B cell (primary cell): ENCODE data around the gene ATPAF2. TPM values are rescaled to one million over a fixed set of nuclear protein-coding genes. Genes with fewer than 3 reads are reported as not detected.

Source experiments
- ATAC-seq: fragments of 200-7000 bp; cut with Tn5 transposase; one replicate; pipeline ENCODE4 v1.10.0; 2021; ENCODE audit warnings: low read depth, mild to moderate bottlenecking, moderate number of reproducible peaks, moderate library complexity
- CTCF ChIA-PET: fragments of 350-600 bp; sonication (Branson Sonifier 250); formaldehyde crosslinking; loops from one replicate; lab custom pipeline; 2021; ENCODE audit warnings: antibody characterized with exemption, inconsistent platforms; lab: Charles Lee
- POLR2A ChIA-PET: fragments of 350-600 bp; sonication (Branson Sonifier 250); formaldehyde crosslinking; loops from one replicate; lab custom pipeline; 2021; ENCODE audit warnings: antibody characterized with exemption; lab: Charles Lee
- DNase-seq: peaks from one replicate; pipeline ENCODE4 v3.0.0; 2013
- H2AFZ ChIP-seq: 2 replicates; pipeline ENCODE4 v1.6.1; 2012; ENCODE audit warnings: mild to moderate bottlenecking, low read depth, low read length; ENCODE audit not compliant: insufficient read depth, poor library complexity, severe bottlenecking
- H3K27ac ChIP-seq, 2 donors: 1 replicate in 1 of 2; 2 replicates in 1 of 2; pipeline ENCODE4 v1.5.1; 2012 to 2013; ENCODE audit warnings: low read length in 2 of 2, mild to moderate bottlenecking in 2 of 2, moderate library complexity in 1 of 2
- H3K27me3 ChIP-seq, 4 experiments: fragments of 200-600 bp in 1 of 4; sonication (generic) in 1 of 4; replicated peaks in 1 of 4; 1 replicate in 2 of 4; 2 replicates in 2 of 4; pipeline versions ENCODE4 v1.6.1 to v1.7.0; 2013 to 2016; ENCODE audit warnings: low read length in 3 of 4, mild to moderate bottlenecking in 2 of 4, mixed read lengths in 1 of 4, moderate library complexity in 1 of 4; ENCODE audit not compliant: insufficient read depth in 4 of 4, control insufficient read depth in 3 of 4; ENCODE audit errors: control extremely low read depth in 1 of 4
- H3K36me3 ChIP-seq, 2 experiments: replicated peaks in 1 of 2; 1 replicate in 1 of 2; 2 replicates in 1 of 2; pipeline versions ENCODE4 v1.6.1 to v1.7.1; 2013; ENCODE audit warnings: low read length in 1 of 2; ENCODE audit not compliant: insufficient read depth in 2 of 2, control insufficient read depth in 1 of 2; ENCODE audit errors: control extremely low read depth in 1 of 2, extremely low read depth in 1 of 2
- H3K4me1 ChIP-seq, 2 donors: fragments of 200-600 bp in 1 of 2; sonication (generic) in 1 of 2; 1 replicate in 1 of 2; 2 replicates in 1 of 2; pipeline versions ENCODE4 v1.5.1 to v1.6.1; 2013 to 2017; ENCODE audit warnings: low read length in 2 of 2; ENCODE audit not compliant: control insufficient read depth in 2 of 2, insufficient read depth in 2 of 2
- H3K4me2 ChIP-seq: replicated peaks from 2 replicates; pipeline ENCODE3; 2012; ENCODE audit warnings: mild to moderate bottlenecking, low read depth, low read length; ENCODE audit not compliant: poor library complexity, severe bottlenecking
- H3K4me3 ChIP-seq, 5 experiments: fragments of 200-600 bp in 1 of 5; sonication (generic) in 1 of 5; 1 replicate in 3 of 5; 2 replicates in 2 of 5; pipeline versions ENCODE4 v1.5.1 to v1.7.0; 2011 to 2016; ENCODE audit warnings: low read length in 4 of 5, mild to moderate bottlenecking in 4 of 5, low read depth in 2 of 5, control low read depth in 1 of 5, moderate library complexity in 1 of 5; ENCODE audit not compliant: insufficient read depth in 1 of 5; ENCODE audit errors: control extremely low read depth in 1 of 5, extremely low read depth in 1 of 5
- H3K79me2 ChIP-seq: fragments of 200-600 bp; sonication (generic); one replicate; pipeline ENCODE4 v1.6.0; 2016; ENCODE audit warnings: low read length; ENCODE audit not compliant: control insufficient read depth, insufficient read depth
- H3K9ac ChIP-seq: fragments of 200-600 bp; sonication (generic); 2 replicates; pipeline ENCODE4 v1.6.1; 2017; ENCODE audit warnings: mild to moderate bottlenecking, low read length, moderate library complexity
- H3K9me3 ChIP-seq, 3 donors: one replicate each; pipeline versions ENCODE4 v1.6.1 to v1.7.1; 2013; ENCODE audit warnings: low read length in 2 of 3; ENCODE audit not compliant: control insufficient read depth in 2 of 3, insufficient read depth in 1 of 3; ENCODE audit errors: control extremely low read depth in 1 of 3
- H4K20me1 ChIP-seq: 2 replicates; pipeline ENCODE4 v1.6.0; 2012; ENCODE audit warnings: mild to moderate bottlenecking, low read length; ENCODE audit not compliant: insufficient read depth, control insufficient read depth, poor library complexity, severe bottlenecking
- H3K27ac Mint-ChIP-seq: one replicate; pipeline ENCODE4 v1.8.0; 2021; ENCODE audit warnings: mixed read lengths
- H3K27me3 Mint-ChIP-seq: one replicate; pipeline ENCODE4 v1.8.0; 2021; ENCODE audit warnings: mixed read lengths
- H3K4me1 Mint-ChIP-seq: one replicate; pipeline ENCODE4 v1.8.0; 2021; ENCODE audit warnings: mixed read lengths
- H3K4me3 Mint-ChIP-seq: one replicate; pipeline ENCODE4 v1.8.0; 2021; ENCODE audit warnings: mixed read lengths
- H3K9me3 Mint-ChIP-seq: one replicate; pipeline ENCODE4 v1.8.0; 2022; ENCODE audit warnings: mixed read lengths; ENCODE audit not compliant: insufficient read depth
- EZH2 ChIP-seq: IDR thresholded peaks from 2 replicates; pipeline ENCODE4 v1.6.1; 2012; ENCODE audit warnings: borderline replicate concordance, low read depth, mild to moderate bottlenecking, moderate library complexity, low read length; ENCODE audit not compliant: insufficient read depth, poor library complexity, severe bottlenecking
- WGBS: methylation state at CpG from one replicate; pipeline ENCODE4 v1.1.5; 2013; ENCODE audit warnings: missing lambda C conversion rate; ENCODE audit not compliant: insufficient coverage; 5-methylcytosine and 5-hydroxymethylcytosine counted together
- intact Hi-C: fragments of 100-400 bp; cut with micrococcal nuclease; formaldehyde crosslinking; loops from one replicate; pipeline ENCODE4 v1.10.0; 2022
- polyA plus RNA-seq: library from polyadenylated mRNA; depleted of rRNA; stranded (reverse); fragments of >200 nt; gene quantifications from 2 replicates; pipeline ENCODE4 v1.2.3, GENCODE V29; 2012
- total RNA-seq, 2 donors: library from RNA; stranded (reverse); fragments of 120-200 nt in 1 of 2; gene quantifications; 1 replicate in 1 of 2; 2 replicates in 1 of 2; pipeline versions ENCODE4 v1.2.3 to v1.2.4, GENCODE V29; 2013 to 2022
- TF ChIP-seq, protein P1 (sequence below): fragments of 200-600 bp; IDR thresholded peaks from one replicate; pipeline ENCODE4 v1.8.0; 2022; ENCODE audit warnings: antibody characterized with exemption, mild to moderate bottlenecking

ATPAF2 gene
- total and polyA plus RNA-seq, 2 donors (not counting 1 experiment from before 2014, with no cell fraction given): 60.5 to 73.5 TPM

DNA sequence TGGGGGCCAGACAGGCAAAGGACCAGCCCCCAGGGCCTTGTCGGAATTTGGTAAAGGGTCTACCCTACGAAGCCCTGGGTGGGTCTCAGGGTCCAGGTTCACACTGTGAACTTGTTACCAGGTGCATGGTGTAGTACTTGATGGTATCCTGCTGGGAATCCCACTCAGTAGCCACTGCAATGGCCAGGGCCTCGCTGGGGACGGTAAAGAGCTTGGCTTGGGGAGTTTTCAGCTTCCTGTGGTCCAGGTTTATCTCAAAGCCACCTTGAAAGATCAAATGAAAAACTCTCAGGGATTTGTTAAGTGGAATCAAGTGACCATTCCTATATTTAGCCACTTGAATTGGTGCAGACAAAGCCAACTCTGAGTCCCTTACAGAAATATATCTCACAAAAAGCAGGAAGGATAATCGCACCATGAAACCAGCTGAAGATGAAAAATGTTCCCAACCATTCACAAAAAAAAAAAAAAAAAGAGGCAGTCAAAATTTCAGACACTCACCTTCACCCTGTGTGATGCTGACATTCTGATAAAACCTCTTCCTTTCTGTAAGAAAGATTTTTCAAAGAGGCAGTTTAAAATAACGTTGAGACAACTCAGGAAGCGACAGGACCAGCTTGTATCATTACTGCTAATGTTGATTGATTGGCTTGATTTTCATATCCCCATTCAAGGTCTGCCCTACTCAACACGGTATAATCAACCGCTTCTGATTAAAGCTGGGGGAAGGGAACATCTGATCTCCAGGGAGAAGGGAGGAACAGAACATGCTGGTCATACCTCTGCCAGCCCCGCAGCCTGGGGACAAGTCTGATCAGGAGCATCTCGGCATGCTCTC, 10.6 kb downstream of the ATPAF2 start:
- Mint-ChIP-seq H3K4me1 (peaks cover 15% of the 10 kb centered on the region), H3K27me3 (no peaks in the 10 kb centered on the region), H3K4me3 (no peak overlapping the region), H3K9me3 (no peaks in the 10 kb centered on the region), H3K27ac (no peak overlapping the region)
- Histone ChIP-seq H3K4me2 (no peak overlapping the region), H2AFZ (no peak overlapping the region), H4K20me1 (peaks cover 54% of the 10 kb centered on the region), H3K9me3 (no peaks in the 10 kb centered on the region), H3K36me3 (peaks cover 2 to 49% of the 10 kb centered on the region in 2 experiments), H3K27ac (no peak overlapping the region), H3K4me3 (no peak overlapping the region), H3K9ac (no peak overlapping the region), H3K4me1 (peaks cover 0 to 10% of the 10 kb centered on the region in 2 donors), H3K79me2 (peaks cover 66% of the 10 kb centered on the region), H3K27me3 (no peaks in the 10 kb centered on the region)
- TF ChIP-seq, protein P1, sequence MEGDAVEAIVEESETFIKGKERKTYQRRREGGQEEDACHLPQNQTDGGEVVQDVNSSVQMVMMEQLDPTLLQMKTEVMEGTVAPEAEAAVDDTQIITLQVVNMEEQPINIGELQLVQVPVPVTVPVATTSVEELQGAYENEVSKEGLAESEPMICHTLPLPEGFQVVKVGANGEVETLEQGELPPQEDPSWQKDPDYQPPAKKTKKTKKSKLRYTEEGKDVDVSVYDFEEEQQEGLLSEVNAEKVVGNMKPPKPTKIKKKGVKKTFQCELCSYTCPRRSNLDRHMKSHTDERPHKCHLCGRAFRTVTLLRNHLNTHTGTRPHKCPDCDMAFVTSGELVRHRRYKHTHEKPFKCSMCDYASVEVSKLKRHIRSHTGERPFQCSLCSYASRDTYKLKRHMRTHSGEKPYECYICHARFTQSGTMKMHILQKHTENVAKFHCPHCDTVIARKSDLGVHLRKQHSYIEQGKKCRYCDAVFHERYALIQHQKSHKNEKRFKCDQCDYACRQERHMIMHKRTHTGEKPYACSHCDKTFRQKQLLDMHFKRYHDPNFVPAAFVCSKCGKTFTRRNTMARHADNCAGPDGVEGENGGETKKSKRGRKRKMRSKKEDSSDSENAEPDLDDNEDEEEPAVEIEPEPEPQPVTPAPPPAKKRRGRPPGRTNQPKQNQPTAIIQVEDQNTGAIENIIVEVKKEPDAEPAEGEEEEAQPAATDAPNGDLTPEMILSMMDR: no peak
- TF ChIP-seq EZH2: no peak
- POLR2A ChIA-PET: no interaction called here
- ATAC-seq (no peak), DNase-seq (no peak)
- intact Hi-C loops: no loop called here
- CTCF ChIA-PET: no interaction called here
- 88% methylated on average over 5 of the region's 11 CpGs for WGBS

DNA sequence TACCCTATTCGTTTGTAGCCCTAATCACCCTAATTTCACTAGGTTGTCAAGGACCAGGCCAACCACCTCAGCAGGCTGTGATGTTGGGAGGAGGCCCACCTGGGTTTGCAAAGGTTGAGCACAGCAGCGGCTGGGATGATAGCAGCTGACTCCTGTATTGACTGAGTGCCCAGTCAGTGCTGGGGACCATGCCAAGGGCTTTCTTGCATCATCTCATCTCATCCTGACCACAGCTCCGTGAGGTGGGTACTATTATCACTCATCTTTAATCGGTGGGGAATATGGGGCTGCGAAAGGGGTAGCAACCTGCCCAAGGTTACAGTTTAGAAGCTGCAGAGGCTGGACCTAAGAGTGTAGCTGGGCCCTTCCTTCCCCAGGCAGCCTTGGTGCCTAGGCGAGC, 11.7 kb downstream of the ATPAF2 start:
- Mint-ChIP-seq H3K9me3 (no peaks in the 10 kb centered on the region), H3K4me1 (peaks cover 7% of the 10 kb centered on the region), H3K27me3 (no peaks in the 10 kb centered on the region), H3K27ac (no peak overlapping the region), H3K4me3 (no peak overlapping the region)
- intact Hi-C loops: no loop called here
- ChIA-PET CTCF (interaction anchor here (0.7 kb wide), 1 partner anchor 19 kb away, joined by 6 read pairs; no protein-coding TSS in a partner anchor), POLR2A (no interaction called here)
- H3K4me1 ChIP-seq: peaks cover 0 to 4% of the 10 kb centered on the region in 2 donors
- no peak overlapping the region for H2AFZ ChIP-seq
- WGBS: 93% methylated on average over 5 of the region's 6 CpGs
- ATAC-seq: no peak
- no peak for DNase-seq
- no peaks in the 10 kb centered on the region for H3K9me3 ChIP-seq
- H3K27ac ChIP-seq: no peak overlapping the region
- H3K9ac ChIP-seq: no peak overlapping the region
- no peak overlapping the region for H3K4me2 ChIP-seq
- TF ChIP-seq, protein P1: no peak
- no peak for TF ChIP-seq EZH2
- peaks cover 56% of the 10 kb centered on the region for H3K79me2 ChIP-seq
- peaks cover 43% of the 10 kb centered on the region for H4K20me1 ChIP-seq
- no peaks in the 10 kb centered on the region for H3K27me3 ChIP-seq
- H3K4me3 ChIP-seq: no peak overlapping the region
- H3K36me3 ChIP-seq: peaks cover 2 to 53% of the 10 kb centered on the region in 2 experiments
